ENCODE results near the gene RBM12.
A peak's percentile ranks its signal among the peaks of the same experiment; 100 is the strongest.

- no peak for TF ChIP-seq POLR2A (IDR thresholded peaks at IDR 0.05; ENCODE audit: low read depth, low read length)
- TF ChIP-seq MAX (IDR thresholded peaks at IDR 0.05; ENCODE audit: insufficient read depth, insufficient read length), result no peak
- TF ChIP-seq FOS (IDR thresholded peaks at IDR 0.05; ENCODE audit: borderline replicate concordance, insufficient read depth, low read length), result peak; percentile 56
- peak; percentile 4 to 27 for TF ChIP-seq CTCF (IDR thresholded peaks at IDR 0.05; ENCODE audit: extremely low read depth in 1 of 2, insufficient read depth in 1 of 2, low read depth in 1 of 2, low read length in 2 of 2)
- TF ChIP-seq JUN (IDR thresholded peaks at IDR 0.05; ENCODE audit: borderline replicate concordance, insufficient read depth, insufficient read length, low read depth), result no peak
- TF ChIP-seq POLR2AphosphoS5 (IDR thresholded peaks at IDR 0.05; ENCODE audit: insufficient read depth, low read depth, low read length), result peak; percentile 25
- TF ChIP-seq EZH2 (IDR thresholded peaks at IDR 0.05; ENCODE audit: borderline replicate concordance, low read depth, low read length, severe bottlenecking), result no peak
- no peak for TF ChIP-seq MYC (IDR thresholded peaks at IDR 0.05; ENCODE audit: low read depth, low read length)
- peak; percentile 69 for TF ChIP-seq GATA2 (IDR thresholded peaks at IDR 0.05; ENCODE audit: insufficient read depth, insufficient read length, low read depth, low read length)
These were observed 47.1 kb downstream of the RBM12 start for GRCh38 chr20:35617397-35618262.

Data from endothelial cell of umbilical vein (primary cell).